GM18909 (cell line): ENCODE measurements around the gene PSIP1.
"Not testable (repeated sequence)": the region's sequence is repeated elsewhere in the genome, so short reads cannot be mapped to it uniquely, and the experiment has no call there.

Experiments
- ATAC-seq: cut with Tn5 transposase; IDR thresholded peaks from one replicate; pipeline ENCODE4 v1.9.1; 2021; ENCODE audit warnings: mild to moderate bottlenecking; ENCODE audit not compliant: unreplicated experiment, poor library complexity

Gene PSIP1

DNA sequence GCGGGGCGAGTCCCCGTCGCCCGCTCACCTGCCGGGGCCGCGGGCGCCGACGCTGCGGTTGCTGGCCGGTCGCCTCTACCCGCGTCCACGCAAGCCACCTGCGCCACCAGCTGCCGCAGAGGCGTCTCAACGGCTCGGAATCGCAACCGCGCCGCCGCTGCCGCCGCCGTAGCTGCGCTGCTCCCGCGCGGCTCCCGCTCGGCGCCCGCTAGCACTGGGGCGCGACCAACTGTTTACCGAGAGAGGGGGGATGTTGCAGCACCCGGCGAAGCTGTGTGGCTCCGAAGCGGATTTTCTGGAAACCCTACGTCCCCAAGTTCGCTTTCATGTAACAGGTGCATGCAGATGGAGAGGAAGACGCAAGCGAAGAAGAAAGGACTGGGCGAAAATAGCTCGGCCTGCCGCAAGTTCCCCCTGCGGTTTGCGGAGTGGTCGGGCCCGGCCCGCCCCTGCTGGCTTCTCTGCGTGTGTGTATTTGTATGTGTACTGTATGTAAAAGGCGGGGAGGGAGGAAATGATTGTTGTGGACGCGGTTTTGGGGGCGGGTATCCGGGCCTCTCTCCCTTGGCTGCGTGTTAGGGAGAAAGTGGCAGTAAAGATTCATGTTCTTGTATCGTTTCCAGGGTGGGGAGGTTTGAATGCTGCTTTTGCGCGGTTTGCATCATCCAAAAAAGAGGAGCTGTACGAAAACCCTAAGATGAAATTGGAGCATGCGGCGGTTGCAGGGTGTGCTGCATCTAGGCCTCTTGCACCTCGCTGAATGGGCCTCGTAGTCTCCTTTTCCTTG lies at the start of gene PSIP1:
Gene PSIP1 (minus strand): TSS at position 182 of the 787 bp plus-strand sequence. CDS start 782 bp downstream, outside the sequence.
- peak; percentile 85 for ATAC-seq

DNA sequence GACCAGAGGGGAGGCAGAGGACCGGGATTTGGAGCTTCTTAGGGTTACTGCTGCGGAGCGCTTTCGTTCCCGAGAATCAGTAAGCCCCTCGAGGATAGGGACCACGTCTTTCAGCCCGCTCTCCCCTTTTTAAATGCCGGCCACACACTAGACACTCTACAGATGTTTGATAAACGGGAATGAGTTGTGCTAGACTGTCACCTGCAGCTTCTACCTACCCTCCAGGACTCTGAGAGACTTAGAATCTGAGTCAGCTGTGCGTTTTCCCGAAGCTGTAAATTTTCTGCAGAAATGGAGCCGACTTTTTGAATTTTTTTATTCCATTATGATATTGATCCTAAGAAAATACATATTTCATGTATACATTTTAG lies 42.7 kb upstream of the PSIP1 start:
- ATAC-seq, result peak; percentile 29

DNA sequence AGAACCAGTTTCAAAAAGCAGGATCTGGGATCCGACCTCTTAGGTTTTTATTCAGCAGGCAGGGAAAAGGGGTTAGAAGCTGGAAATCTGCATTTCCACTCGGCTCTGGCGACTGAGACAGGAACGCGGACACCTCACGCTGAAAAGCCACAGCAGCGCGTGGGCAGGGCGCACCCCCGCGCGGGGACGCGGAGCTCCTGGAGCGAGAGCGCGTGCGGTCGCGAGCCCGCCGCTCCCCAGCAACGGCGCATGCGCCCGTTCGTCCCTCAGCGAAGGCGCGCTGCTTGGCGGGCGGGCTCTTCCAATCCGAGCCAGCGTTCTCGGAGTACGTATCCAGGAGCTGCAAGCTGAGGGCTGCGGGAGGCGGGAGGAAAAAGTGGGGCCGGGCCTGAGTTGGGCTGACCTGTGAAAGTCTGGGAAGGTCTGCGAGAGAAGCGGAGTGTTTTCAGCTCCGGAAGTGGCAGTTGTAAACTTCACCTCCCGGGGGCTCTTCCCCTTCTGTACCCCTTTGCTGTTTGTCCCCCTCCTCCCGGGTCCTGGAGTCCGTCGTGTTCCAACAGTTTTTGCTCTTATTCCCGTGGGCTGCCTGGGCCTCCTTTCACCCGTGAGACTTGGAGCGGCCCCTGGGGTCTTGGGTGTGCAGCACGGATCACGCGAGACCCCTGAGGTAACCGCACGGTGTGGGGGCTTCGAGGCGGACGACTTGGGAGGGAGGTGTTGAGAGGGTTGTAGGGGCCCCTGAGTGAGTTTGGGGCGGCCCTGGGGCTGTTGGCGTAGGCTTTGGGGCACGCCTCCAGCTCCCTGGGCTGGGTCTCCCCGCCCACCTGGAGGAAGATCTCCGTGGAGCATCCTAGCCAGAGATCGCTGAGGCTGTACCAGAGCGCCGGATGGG lies 42.1 kb upstream of the PSIP1 start, which contains the start of gene CCDC171:
Gene CCDC171 (plus strand): TSS at position 408 of the 892 bp plus-strand sequence. CDS start 11,046 bp downstream, outside the sequence.
- peak; percentile 81 for ATAC-seq

DNA sequence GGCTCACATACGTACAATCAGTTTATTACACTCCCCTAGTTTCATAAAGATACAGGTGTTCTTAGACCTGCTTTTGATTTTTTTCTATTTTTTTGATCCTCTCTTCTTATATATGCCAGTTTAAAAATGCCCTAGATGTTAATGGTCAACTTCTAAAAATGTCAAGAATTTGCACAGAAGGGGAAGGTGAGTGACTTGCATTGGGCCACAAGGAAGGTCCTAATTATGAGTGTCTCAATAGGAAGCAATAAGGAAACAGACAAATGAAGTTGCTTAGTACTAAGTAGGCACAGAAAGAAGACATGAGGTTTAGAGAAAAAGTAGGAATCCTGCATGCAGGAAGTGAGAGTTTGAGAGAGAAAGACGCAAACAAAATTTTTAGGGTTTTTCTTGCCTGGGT lies 38.8 kb upstream of the PSIP1 start:
- ATAC-seq, result no peak

DNA sequence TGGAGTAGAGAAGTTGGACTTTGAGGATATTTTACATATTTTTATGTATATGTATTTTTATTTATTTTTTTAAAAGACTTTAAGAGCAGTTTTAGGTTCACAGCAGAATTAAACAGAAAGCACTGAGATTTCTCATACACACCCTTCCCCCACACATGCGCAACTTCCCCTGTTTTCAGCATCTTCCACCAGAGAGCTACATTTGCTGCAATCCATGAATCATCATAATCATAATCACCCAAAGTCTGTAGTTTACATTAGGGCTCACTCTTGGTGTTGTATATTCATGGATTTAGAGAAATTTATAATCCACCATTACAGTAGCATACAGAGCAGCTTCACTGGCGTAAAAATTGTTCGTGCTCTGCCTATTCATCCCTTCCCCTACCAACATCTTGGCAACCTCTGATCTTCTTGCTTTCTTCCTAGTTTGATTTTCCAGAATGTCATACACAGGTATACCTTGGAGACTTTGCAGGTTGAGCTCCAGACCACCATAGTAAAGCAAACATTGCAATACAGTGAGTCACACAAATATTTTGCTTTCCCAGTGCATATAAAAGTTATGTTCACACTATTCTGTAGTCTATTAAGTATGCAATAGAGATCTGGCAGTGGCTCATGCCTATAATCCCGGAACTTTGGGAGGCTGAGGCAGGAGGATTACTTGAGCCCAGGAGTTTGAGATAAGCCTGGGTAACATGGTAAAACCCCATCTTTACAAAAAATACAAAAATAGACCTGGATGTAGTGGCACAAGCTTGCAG lies 32.5 kb upstream of the PSIP1 start:
- ATAC-seq, result no peak

DNA sequence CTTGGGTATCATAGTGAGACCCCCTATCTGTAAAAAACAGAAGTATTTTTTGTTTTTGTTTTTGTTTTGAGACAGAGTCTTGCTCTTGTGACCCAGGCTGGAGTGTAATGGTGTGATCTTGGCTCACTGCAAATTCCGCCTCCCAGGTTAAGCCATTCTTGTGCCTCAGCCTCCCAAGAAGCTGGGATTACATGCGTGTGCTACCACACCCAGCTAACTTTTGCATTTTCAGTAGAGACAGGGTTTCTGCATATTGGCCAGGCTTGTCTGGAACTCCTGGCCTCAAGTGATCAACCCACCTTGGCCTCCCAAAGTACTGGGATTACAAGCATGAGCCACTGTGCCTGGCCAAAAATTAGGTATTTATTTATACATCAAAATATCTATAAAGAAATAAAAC lies 31.9 kb upstream of the PSIP1 start:
- no peak for ATAC-seq

DNA sequence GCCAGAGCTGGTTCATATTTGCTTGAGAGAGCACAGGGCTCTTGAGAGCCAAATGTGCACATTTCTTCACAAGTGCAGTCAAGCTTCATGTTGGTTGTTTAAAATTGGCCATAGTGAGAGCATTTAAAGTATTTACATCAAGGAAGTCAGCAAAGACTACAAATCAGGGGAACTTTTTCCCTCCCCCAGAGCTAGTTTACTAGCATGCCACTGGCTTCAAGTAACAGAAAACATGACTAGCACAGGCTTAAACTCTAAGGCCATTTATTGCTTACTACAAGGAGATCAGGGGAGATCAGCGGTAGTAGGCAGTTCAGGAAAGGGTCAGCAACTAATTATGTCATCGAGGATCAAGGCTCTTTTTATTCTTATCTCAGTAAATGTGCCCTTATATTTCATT lies 31.1 kb upstream of the PSIP1 start:
- no peak for ATAC-seq

DNA sequence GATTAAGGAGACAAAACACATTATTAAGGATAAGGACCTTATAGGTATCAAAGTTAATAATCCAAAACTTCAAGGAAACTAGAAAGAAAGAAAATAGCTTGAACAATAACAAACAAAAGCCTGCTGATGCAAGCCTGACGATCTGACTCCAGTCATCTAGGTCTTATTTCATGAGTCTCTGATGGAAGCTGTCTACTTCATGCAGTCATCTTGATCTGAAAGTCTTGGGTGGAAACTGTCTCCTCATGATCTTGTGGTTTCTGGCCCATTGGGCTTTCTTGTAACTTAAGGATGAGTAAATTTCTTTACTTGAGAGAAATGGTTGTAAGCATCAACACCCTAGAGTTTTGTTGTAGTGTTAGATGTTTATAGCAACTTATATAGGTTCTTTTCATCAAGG lies 20.6 kb upstream of the PSIP1 start:
- ATAC-seq, result peak; percentile 35

DNA sequence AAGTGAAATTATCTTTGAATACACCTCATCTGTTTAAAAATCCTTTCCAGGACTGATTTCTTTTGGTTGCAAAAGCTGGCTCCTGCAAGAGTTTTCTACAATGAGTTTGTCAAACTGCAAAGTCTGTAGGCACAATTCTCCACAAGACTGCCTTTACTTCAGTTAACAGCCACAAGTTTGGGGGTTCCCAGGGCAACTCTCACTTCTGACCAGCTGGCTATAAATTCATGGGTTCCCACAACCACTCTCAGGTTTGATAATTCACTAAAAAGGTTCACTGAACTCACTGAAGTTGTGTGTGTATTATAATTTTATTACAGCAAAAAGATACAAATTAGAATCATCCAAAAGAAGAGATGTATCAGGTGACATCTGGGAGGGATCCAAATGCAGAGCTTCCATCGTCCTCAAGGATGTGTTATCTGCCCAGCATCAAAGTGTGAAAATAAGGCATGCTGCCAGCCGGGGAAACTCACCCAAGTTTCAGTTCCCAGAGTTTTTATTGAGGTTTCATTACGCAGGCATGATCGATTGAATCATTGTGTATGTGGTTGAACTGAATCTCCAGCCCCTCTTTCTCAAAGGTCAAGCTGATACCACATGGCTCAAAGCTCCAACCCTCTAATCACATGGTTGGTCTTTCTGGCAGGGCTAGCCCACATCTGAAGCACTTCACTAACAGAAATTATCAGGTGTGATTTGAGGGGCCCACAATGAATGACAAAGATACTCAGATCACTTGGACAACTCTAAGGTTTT lies 19.0 kb upstream of the PSIP1 start:
- peak; percentile 94 for ATAC-seq

DNA sequence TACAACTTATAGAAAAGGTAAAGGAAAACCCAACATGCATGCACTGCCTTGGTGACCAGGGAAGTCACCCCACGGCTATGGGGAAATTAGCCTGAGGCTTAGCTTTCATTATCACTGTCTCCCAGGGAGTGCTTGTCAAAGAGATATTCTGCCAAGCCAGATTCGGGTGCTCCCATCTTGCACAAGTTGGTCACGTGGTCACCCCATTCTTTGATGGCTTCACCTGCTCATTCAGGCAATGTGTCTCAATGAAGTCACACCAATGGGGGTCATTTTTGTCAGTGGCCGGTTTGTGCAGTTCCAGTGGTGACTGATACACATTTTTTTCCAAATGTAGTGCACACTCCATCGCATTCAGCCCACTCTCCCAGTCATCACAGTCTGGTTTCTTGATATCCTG lies 16.3 kb upstream of the PSIP1 start:
- not testable (repeated sequence) for ATAC-seq

DNA sequence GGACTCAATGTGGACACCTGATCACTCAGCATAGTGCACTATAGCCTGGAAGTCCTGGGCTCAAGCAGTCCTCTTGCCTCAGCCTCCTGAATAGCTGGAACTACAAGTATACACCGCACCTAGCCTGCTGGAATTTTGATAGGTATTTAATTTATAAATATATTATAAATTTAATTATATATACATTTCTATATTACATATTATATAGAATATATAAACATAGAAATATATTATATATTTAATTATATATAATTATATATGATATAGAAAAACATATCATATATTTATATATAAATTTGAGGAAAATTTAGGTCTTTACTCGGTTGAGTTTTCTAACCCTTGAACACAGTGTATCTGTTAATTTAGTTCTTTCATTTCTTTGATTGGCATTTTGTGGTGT lies 15.2 kb upstream of the PSIP1 start:
- ATAC-seq, result no peak

DNA sequence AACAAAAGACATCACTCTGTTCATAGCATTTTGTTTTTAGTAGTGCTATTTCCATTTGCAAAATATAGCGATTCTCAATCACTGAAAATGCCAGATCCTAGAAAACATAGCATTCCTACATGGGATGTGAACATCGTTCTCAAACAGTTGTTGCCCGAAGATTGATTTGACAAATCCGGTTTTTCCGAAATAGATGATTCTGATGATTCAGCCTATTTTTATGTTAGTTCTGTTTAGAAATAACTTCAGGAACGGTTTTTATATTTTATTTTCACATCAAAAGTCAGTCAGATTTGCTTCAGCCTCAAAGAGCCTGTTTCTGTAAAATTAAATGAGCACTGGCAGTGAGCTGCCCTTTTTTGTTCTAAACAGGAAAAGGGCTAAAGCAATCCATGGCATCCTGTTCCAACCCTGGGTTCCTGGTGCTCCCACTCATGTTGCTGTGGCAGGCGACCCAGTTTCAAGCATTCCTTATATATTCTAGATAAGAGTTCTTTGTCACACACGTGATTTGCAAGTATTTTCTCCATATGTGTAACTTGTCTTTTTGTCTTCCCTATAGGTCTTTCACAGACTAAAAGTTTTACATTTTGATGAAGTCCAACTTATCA lies 14.2 kb upstream of the PSIP1 start:
- no peak for ATAC-seq

DNA sequence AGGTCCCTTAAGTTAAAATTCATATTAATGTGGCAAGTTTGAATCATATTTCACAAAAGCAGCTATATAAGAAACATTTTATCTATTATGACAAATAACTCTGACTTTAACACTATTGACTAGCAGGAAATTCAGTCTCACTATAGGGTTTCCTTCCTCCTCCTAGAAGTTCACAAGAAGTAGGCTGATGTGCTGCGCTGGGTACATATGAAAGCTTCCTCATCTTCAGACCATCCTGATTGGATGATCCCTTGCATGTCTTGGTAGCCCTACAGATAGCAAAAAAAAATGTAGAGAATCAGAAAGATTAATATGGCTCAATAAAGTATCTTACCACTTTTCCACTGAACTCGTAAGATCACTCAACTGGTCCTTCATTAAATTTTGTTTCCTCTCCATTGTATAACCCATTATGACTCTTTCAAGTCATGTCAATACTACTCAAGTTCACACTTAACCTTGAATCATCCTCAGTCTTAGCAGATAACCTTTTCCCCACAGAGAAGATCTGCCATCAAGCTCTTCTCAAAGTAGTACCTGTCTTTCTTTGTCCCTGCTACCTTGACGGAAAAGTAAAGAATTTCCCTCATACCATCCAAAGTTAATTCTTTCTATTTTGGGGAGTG lies 11.5 kb upstream of the PSIP1 start:
- no peak for ATAC-seq

DNA sequence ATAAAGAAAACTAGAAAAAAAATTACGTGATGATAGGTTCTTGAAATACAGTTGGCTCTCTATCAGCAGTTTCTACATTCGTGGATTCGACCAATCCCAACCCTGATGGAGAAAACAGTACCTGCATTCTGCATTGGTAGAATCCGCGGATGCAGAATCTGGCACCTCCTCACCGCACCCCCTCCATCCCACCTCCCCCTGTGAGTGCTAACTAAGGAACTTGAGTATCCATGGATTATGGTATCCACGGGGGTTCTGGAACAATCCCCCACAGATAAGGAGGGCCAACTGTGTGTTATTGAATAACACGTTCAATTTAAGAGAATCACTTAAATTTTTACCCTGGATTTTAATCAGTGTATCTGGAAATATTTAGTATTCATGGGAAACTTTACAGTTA lies 10.5 kb upstream of the PSIP1 start:
- ATAC-seq, result no peak

DNA sequence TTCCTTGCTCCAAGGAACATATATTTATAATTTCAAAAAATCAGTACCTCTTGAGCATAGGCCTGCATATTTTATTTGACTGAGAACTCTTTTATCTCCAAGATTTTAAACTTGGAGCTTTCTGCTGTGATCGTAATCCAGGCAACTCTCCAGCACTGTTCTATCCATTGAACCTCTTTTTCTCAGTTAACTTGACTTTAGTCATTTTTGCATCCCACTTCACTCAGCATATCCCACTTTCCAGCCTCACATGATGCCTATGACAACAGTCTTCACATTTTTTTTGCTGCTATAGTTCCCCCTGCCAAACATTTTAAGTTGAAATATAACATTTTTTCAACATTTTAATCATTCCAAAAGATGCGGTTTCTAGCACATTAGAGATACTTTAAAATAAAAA lies 9.1 kb upstream of the PSIP1 start:
- no peak for ATAC-seq

DNA sequence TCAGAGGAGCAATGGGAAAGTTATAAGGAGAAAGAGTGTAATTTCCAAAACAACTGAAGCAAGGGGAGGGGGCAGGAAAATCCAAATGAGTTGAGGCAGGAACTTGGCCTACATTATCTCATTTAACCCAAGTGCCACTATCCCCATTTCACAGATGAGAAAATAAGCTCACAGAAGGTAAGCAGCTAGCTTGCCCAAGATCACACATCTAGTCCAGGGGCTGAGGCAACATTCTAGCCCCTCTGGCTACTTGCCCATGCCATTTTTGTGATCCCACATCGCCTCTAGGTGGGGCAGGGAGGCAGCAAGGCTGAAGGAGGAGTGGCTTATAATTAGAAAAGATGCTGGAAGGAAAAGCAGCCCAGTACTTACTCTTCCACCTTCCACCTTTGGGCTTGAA lies 2.6 kb upstream of the PSIP1 start:
- no peak for ATAC-seq

DNA sequence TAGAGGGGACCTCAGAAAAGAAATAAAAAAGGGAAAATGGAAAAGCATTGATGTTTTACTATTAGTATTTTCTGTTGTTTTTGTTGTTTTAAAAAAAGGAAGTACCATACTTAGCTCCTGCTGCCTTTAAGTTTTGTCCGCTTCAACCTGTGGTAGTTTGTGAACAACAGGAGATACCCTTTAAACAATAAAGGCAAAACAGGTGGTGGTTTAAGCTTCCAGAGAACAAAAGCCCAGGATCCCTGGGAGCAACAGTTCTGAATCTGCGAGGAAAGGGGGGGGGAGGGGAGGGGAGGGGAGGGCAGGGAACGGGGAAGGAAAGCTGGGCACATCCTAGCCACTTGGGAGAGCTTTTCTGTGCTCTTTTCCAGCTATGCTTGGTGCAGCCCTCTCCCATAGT lies 2.1 kb upstream of the PSIP1 start:
- ATAC-seq, result no peak

DNA sequence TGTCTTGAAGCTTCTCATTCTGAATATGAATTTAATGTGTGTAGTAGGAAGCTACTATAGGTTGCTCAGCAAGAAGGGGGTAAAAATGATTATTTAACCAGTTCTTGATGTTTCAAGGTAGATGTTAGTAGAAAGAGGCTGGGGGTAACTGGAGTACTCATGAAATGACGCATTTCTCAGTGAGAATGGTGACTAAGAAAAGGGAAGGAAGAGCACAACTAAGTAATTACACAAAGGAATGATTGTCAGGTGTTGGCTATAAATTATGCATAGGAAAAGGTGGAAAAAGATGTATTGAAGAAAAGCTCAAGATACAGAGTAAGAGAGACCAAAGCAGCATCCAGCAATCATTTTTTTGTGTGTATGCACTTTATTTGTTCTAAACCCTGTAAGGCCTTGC lies 1.4 kb upstream of the PSIP1 start:
- no peak for ATAC-seq
